ENCODE results near the gene PAX2.

Gene PAX2

DNA sequence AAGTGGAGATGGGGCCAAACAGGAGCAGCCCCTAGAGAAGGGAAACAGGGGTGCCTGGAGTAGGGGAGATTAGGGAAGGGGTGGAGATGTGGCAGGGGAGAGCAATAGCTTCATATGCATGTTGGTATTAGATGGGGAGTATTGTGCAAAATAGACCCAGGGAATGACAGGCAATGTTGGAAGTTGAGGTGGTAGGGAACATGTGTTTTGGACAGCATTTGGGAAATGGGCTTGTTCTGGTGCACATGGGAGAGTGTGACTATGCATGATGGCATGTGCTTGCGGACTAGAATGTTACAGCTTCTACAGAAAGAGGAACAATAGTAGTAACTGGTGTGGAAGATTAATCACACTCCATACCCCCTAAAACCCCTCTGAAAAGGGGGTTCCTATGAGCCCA is 10.4 kb downstream of the PAX2 start:
- DNase-seq: no peak

DNA sequence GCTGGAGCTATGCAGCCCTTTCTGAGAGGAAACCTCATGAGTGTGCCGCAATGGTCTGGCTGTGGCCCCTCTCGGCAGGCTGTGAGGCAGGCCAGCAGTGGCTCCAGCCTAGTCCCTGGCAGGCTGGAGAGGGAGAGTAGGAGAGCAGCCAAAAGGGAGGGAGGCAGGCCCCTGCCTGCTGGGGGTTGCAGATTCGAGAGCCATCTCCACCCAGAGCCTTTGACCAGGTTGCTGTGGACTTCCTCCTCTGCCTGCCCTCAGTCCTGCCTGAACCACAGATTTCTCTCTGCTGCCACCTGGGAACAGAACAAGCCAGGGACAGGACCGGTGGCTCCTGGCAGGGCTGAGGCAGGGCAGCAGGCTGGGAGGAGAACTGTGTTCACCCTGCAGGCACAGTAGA is 13.9 kb downstream of the PAX2 start:
- no peak for DNase-seq

DNA sequence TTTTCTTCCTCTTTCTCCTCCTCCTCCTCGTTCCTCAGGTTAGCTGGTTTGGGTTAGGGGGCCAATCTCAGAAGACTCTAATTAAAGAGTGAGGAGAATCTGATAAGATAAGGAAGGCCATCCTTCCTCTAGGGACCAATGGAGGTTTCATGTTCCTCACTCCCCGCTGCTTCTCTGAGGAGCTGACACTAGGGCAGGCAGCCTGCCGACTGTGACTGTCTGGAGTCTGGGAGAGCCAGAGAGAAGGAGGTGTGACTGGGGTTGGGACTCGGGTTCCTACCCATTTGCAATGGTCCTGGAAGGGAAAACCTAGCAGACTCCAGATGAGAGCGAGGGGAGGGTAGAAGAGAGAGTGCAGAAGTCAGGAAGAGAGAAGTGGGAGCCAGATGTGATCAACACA is 15.3 kb downstream of the PAX2 start:
- no peak for DNase-seq

DNA sequence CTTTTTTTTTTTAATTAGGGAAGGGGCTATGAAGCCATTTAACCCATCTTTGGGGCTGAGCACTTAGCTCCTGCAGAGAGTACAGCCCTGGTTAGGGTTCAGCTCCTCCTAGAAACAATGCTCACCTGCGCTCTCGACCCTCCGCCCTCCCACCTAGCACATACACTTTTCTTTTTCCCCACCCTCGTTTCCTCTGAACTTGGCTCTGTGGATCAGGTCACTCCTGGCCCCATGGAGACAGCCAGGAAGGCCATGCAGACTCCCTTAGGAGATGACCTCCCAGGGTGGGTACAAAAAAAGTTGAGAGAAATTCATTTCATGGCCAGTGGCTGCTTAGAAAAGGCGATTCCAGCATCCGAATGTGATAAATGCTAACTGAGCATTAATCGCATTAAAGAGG is 15.8 kb downstream of the PAX2 start:
- no peak for DNase-seq

DNA sequence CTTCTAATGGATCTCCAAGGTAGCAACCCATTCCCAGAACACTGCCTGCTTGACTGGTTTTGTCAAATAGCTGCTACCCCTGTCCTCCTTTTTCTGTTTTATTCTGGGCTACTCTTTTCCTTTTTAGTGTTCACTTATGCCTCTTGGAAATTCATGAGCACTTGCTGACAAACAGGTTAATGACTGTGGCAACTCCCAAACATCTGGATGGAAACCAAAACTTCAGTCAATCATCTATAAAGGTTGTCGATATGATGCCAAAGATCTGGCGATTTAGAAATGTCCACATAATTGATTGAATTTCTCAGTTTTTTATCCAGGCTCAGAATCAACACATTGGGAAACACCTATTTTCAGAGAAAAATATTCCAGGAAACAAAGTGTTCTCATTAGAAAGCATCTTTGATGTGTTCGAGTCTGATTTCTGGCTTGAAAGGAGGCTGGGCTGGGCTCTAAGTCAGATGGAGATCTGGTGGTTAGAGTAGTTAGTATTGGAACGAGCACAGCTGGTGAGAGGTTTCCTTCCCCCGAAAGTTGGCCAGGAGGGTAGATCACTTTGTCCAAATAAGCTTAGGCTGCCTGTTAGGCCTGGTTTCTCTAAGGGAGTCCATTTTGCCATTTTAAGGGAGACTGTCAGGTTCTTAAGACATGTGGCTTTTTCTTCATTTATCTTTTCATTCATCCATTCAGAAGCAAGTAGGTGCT is 17.8 kb downstream of the PAX2 start:
- no peak for DNase-seq

DNA sequence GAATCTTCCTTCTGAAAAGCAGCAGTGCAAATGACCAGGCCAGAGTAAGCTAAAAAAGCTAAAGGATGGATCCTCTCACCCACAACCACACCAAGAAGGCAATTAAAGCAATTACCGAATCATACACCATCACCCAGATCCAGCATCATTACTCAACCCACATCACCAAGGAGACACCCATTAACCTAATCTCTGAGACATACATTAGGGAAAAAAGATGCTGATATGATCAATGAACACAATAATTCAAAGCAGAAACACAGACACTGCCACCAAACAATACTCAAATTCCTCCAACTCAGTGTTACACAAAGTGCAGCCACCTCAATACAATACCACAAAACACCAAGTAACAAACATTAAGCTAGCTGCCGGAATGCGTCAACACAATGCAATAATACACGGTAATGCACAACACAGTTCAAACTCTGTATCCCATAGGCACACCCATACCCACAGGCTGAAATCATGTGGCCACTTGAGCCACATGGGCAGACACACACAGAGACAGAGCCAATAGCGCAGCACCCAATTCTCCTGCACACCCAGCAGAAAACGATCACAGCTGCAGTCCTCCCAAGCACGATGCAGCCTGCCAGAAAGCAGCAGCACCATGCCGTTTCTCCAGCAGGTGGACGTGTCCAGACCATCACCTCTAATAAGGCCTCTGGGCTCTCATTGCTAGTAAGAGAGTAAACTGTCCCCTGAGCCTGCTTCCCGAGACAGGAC is 21.5 kb downstream of the PAX2 start:
- no peak for DNase-seq

DNA sequence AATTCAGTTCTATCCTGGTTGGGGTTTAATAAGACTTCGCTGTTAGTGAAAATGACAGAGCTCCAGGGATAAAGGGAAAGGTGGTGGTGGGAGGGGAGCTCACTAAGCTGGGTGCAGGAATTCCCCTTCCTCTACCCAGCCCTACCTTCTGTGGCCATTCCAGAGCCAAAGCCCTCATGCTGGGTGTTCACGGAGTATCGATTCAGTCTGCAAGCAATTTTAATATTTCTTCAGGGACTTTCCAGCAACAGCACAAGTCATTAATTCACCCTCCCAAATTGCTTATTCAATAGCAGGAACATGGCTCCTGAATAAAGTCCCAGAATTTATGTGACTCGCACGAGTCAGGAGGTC is 22.0 kb downstream of the PAX2 start:
- no peak for DNase-seq

DNA sequence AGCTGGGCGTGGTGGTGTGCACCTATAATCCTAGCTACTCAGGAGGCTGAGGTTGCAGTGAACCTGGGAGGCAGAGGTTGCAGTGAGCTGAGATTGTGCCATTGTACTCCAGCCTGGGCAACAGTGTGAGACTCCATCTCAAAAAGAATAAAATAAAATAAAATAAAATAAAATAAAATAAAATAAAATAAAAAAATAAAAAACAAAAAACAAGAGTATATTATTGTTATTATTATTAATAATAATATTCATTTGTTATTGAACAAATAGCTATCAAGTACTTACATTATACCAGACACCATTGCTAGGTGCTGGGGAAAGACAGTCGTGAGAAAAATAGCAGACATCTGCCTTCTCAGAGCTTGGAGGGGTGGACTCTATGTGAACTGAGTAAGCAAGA is 24.1 kb downstream of the PAX2 start:
- no peak for DNase-seq

DNA sequence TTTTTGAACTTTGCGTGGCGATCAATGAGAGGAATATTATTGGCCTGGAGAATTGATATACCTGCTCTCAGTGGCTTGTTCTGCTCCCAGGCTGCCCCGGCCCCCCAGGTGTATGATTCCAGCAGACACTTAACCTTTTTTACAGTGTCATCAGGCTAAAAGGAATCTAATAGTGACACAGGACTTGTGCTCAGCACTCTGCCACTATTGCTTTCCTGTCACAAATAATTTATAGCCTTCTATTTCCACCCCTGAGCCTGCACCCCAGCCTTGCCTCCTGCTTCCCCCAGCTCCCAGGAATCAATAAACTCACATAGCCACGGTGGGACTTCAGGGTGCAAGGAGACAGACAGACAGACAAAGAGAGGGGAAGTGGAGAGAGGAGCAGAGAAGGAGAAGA is 28.3 kb downstream of the PAX2 start:
- no peak for DNase-seq

DNA sequence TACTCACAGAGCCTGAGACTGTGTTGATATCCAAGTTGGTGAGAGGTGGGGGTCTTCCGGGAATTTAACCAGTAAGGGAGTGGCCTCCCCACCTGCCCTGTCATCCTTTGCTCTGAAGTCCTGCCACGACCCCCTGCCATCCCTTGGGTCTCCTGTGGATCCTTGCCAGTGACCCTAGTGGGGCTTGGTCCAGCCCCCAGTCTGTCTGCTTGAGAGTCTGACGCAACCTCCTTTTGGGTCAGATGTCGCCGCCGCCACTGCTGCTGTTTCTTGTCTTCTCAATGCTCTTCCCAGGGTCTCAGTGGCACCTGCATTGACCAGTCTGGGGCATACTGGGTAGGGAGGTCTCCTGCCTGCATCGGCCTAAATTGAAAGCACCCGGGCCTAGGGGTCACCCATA is 28.8 kb downstream of the PAX2 start:
- no peak for DNase-seq

DNA sequence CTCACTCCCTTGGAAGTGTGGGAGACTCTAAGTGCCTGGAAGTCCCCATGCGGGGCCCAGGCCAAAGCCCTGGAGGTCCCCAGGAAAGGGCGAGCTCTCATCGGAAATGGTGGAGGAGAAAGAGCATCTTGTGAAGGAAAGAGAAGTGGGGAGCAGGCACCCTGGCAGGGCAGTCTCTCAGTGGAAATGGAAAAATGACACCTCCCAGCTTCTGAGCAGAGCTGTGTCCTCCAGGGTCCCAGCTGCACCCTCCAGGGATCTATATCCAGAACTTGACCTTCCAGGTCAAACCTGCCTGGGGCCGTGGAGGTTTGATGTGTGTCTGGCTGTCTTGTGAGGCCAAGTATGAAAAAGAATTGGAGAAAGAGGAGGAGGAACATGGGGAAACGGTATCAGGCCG is 29.5 kb downstream of the PAX2 start:
- DNase-seq: no peak

DNA sequence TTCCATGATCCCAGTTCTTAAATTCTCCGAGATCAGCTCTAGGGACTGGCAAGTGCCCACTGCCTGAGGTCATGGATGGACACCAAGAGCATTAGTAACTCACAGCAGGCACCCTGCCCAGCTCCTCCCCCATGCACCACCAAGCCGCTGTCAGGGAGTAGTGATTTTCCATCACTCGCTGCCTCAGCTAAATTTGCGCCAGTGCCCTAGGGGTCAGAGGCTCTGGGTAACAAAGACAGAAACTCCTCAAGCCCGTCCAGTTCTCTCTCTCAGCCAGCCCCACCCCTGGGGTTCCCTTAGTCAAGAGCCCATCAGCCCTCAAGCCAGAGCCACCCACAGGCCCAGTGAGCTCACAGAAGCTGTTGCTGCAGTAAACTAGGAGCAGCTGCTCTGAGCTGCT is 30.0 kb downstream of the PAX2 start:
- DNase-seq: no peak

DNA sequence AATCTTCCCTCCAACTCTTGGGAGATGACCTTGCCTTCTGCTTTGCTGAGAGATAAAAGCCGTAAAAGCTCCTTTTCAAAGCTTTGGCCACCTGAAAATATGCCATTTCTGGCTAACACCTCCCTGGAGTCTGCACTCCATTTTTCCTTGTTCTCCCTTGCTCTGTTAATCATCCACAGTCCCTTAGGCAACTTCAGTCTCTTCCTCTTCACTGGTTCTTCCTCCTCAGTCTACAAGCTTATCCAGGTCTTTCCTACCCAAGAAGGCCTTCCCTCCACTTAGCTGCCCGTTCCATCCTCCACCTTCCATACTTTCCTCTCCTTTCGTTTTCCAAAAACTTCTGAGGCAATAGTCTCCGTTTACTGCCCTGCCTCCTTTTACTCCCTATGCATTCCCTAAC is 30.5 kb downstream of the PAX2 start:
- no peak for DNase-seq

DNA sequence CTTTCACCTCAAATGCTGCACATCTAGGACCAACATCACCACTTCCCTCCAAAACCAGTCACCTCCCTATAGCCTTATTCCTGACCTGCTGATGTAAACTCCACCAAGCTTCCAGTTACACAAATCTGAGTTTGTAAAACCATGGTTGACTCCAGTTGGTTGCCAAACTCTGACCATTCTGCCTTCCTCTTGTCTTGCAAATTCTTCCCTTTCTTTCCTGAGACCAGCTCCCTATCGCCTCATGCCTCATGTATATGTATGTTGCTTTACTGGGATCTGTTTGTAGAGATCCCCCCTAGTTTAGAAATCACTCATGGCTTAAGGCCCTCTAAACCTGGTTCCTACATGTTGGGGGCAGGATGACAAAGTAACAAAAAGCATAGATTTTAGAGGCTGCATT is 31.3 kb downstream of the PAX2 start:
- no peak for DNase-seq

DNA sequence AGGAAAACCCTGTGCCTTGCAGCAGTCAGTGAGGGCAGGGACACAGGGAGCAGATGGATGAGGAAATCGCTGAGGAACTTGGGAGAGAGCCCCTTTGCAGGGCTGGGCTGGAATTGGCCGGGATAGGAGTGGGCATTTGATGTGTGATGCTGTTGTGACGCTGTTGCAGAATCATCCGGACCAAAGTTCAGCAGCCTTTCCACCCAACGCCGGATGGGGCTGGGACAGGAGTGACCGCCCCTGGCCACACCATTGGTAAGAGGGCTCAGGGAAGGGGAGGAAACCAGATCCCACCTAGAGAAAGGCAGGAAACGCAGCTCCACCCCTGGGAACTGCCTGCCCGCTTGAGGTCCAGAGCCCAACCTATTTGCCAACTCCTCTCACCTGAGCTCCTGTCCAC is 33.9 kb downstream of the PAX2 start:
- no peak for DNase-seq

DNA sequence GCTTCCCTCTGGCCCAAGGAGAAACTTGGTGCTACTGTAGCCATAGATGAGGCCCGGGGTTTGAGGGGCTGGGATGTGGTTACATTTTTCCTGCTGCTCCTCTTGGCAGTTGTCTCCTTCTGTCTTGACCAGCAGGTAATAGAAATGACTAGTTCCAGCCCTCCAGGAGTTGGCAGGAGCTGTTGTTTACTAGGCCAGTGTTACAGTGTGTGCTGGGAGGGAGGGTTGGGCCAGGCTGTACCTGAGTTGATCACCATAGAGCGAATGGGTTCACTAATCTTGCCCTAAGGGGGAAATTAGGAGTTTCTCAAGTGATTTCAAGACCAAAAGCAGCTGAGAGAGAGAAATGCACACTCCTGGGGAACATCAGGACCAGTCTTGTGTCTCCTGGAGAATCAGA is 34.9 kb downstream of the PAX2 start:
- no peak for DNase-seq

DNA sequence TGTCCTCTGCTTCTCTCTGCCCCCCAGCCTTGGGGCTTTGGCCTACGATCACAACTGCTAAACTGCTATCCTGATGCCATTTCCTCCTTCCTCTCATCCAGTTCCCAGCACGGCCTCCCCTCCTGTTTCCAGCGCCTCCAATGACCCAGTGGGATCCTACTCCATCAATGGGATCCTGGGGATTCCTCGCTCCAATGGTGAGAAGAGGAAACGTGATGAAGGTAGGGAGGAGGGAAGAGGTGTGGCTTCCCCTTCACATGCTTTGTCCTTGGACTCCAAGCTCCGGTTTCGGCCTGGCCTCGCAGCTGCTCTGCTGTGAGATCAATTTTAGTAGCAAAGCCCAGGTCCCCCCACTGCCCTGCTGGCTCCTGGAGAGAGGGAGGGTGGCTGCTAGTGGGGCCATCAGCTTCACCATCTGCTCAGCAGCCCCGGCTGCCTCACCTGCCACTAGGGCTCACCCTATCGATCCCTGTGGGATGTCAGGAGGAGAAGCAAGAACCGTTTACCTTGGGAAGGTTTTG is 35.8 kb downstream of the PAX2 start:
- no peak for DNase-seq

DNA sequence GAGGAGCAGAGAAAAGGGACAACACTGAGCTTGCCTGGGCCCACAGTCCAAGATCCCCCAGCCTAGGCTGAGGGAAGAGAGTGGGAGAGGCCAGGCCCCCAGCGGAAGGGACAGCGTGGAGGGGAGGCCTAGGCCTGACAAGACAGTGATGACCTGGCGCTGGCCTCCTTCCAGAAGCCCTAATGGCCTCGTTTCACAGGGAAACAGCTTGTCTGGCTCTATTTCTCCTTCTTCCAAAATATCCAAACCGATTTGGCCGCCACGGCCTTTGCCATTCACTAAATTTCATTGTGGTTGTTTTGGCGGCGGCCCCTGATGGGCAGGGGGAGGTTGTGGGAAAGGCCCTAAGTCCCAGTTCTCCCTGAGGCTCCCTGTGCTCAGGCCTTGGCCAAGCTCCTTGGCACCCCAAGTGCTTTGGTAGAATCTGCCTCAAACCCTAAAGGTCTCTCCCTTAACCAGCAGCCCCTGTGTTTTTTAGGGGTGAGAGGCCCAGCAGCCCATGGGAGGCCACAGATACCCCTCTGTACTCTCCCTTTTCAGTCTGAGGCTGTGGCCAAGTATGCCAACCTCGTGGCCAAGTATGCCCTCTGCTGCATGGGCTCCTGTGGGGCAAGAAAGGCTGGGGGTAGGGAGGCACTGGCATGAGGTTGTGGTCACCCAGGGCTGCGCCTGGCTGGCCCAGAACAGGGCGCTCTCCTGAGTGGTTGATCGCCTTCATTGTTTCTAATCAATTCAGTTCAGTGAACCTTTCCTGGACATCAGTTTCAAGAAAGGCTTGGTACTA is 37.3 kb downstream of the PAX2 start:
- no peak for DNase-seq

DNA sequence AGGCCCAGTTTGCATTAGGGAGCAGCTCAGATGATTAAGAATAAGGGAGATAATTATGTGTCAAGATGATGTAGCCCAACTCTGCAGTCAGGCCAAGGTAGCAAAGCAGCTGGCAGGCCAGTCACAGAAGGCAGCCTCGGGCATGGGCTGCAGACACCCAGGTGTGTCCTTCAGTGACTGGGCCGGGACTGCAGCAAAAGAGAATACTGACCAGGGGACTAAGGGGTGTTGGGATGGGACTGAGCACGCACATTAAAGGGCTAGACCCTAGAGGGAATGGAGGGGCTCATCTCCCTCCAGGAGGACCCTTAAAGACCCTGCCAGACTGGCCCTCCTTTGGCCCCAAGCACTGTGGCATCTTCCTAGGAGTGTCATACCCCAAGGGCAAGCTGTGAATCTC is 38.7 kb downstream of the PAX2 start:
- no peak for DNase-seq

DNA sequence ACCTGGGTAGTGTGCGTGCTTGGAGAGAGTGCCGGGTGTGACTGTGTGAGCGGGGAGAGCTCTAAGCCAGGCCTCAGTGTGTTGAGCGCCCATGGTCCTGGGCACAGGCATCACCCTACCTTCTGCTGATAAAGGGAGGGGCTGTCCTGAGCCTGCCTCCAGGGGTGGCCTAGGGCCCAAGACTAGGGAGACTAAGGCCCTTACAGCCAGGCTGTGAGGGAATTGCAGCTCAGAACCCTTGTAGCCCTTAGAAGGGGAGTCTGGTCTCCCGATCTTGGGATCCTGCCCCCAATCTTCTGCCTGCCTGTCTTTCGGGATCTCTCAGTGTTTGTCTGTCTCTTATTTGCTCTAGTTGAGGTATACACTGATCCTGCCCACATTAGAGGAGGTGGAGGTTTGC is 41.2 kb downstream of the PAX2 start:
- no peak for DNase-seq

DNA sequence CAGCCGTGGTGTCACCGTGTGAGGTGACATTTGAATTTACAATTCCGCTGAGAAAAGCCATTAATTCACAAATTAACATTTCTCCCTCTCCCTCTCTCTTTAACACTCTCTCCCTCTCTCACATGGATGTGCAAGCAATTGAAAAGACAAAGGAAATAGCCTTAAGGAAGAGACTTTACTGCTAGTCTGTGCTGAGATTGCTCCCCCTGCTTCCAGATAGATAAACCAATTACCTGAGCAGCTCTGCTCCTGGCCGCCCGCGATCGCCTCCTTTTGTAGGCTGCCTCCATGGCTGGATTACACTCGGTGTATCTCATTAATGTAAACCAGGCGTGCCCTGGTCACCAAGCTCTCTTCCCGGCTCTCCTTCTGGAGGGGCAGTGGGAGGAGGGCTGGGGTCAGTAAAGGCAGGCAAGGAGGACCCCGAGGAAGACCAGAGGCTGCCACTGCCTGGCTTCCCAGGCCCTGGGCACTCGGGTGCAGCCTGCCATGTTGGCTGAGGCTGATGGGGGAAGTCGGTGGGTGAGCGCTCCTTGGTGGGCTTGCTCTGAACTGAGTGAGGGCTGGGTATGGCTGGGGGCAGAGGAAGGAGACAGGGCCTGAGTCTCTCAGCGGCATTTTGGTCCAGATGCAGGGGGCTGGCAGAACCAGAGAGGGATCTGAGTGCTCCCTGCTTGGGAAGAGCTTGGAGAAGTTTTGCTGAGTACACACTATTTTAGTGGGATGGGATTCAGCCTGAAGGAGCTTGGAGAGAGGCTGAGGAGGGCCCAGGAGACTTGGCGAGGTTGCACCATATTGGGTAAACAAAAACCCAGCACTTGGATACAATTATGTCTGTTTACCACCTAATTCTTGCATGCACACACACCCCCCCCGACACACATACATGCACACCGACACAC is 42.9 kb downstream of the PAX2 start:
- no peak for DNase-seq

DNA sequence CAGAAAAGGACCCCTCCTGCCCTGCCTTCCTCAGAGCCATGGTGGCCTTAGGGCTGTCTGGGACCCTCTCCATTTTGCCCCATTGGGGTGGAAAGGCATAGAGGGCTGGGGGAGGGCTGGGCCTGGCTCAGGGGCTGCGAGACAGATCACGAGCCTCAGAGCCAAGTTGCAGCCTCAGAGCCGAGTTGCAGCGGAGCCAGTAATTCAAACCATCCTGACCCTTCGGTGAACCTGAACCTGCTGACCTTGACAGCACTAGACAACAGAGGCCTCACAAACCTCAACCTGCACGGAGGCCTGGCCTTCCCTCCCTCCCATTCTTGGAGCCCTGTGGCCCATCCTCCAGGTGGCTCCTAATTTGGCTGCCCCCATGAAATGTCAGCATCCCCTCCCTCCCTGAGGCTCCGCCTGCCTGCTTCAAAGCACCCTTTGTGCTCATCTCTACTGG is 45.4 kb downstream of the PAX2 start:
- no peak for DNase-seq
